SK-N-SH treated with all-trans-retinoic acid at 6 μM for 48 hours (cell line): Measurements from ENCODE around the gene SMARCD2.

Source experiments
- GLIS3 ChIP-seq: fragments of 250-450 bp; sonication (Bioruptor Pico); IDR thresholded peaks from 2 replicates; pipeline ENCODE4 v1.5.0; 2020; ENCODE audit warnings: mild to moderate bottlenecking, moderate library complexity
- PPARA ChIP-seq: fragments of 250-450 bp; sonication (Bioruptor Pico); IDR thresholded peaks from 2 replicates; pipeline ENCODE4 v1.5.0; 2020; ENCODE audit warnings: mild to moderate bottlenecking, borderline replicate concordance

GRCh38 chr17:63859257-63859656 lies 16.8 kb upstream of the SMARCD2 start:
- TF ChIP-seq GLIS3 (CRISPR knock-in tag) = no peak
- TF ChIP-seq PPARA (CRISPR knock-in tag) = no peak
